Smooth muscle cell (in vitro differentiated cells): Measurements from ENCODE around the gene DNM2. TPM values are rescaled to one million over a fixed set of nuclear protein-coding genes. Genes with fewer than 3 reads are reported as not detected.

ENCODE experiments used
- DNase-seq: peaks from one replicate; lab custom pipeline; 2025; ENCODE audit not compliant: unreplicated experiment; lab: John Stamatoyannopoulos, UW
- H2AFZ ChIP-seq: fragments of 200-600 bp; sonication (generic); 2 replicates; pipeline ENCODE4 v1.6.0; 2016; ENCODE audit warnings: antibody characterized with exemption, low read depth, mild to moderate bottlenecking
- H3F3A ChIP-seq: fragments of 200-600 bp; sonication (generic); 2 replicates; pipeline ENCODE4 v1.6.0; 2017; ENCODE audit warnings: antibody characterized with exemption, low read depth
- H3K27ac ChIP-seq: fragments of 200-600 bp; sonication (generic); 2 replicates; pipeline ENCODE4 v1.5.1; 2016; ENCODE audit warnings: low read depth, mild to moderate bottlenecking
- H3K27me3 ChIP-seq: fragments of 200-600 bp; sonication (generic); 2 replicates; pipeline ENCODE4 v1.6.1; 2016; ENCODE audit warnings: low read depth, mild to moderate bottlenecking
- H3K36me3 ChIP-seq: fragments of 200-600 bp; sonication (generic); 2 replicates; pipeline ENCODE4 v1.5.1; 2016; ENCODE audit warnings: low read depth
- H3K4me1 ChIP-seq: fragments of 200-600 bp; sonication (generic); 2 replicates; pipeline ENCODE4 v1.5.1; 2016; ENCODE audit warnings: low read depth
- H3K4me2 ChIP-seq: fragments of 200-600 bp; sonication (generic); 2 replicates; pipeline ENCODE4 v1.6.0; 2016; ENCODE audit warnings: mild to moderate bottlenecking
- H3K4me3 ChIP-seq: fragments of 200-600 bp; sonication (generic); 2 replicates; pipeline ENCODE4 v1.5.1; 2016; ENCODE audit warnings: mild to moderate bottlenecking
- H3K79me2 ChIP-seq: fragments of 200-600 bp; sonication (generic); 2 replicates; pipeline ENCODE4 v1.6.0; 2016; ENCODE audit warnings: low read depth, mild to moderate bottlenecking
- H3K9ac ChIP-seq: fragments of 200-600 bp; sonication (generic); 2 replicates; pipeline ENCODE4 v1.6.0; 2016; ENCODE audit warnings: low read depth
- H3K9me3 ChIP-seq: fragments of 200-600 bp; sonication (generic); replicated peaks from 2 replicates; pipeline ENCODE4 v1.5.1; 2016; ENCODE audit warnings: low read depth
- H4K20me1 ChIP-seq: fragments of 200-600 bp; sonication (generic); 2 replicates; pipeline ENCODE4 v1.6.0; 2016; ENCODE audit warnings: low read depth
- CTCF ChIP-seq: fragments of 200-600 bp; sonication (generic); IDR thresholded peaks from 2 replicates; pipeline ENCODE4 v1.5.1; 2017; ENCODE audit warnings: borderline replicate concordance, mild to moderate bottlenecking, antibody characterized with exemption; ENCODE audit not compliant: insufficient read depth, poor library complexity, severe bottlenecking
- WGBS: methylation state at CpG from one replicate; pipeline ENCODE4 v1.1.7; 2016; ENCODE audit warnings: low lambda C conversion rate; 5-methylcytosine and 5-hydroxymethylcytosine counted together
- polyA plus RNA-seq: library from polyadenylated mRNA; unstranded; fragments of >200 nt; fragmentation: Nextera tagmentation; extraction: Ambion mirVana; gene quantifications from 2 replicates; pipeline ENCODE4 v1.2.1, GENCODE V29; 2016
- total RNA-seq: library from RNA; depleted of rRNA; stranded (reverse); fragments of >200 nt; gene quantifications from 2 replicates; pipeline ENCODE4 v1.2.3, GENCODE V29; 2014

Gene DNM2
- total and polyA plus RNA-seq, 2 experiments from 2014 or later, result 65.1 to 93.2 TPM

- no peak for TF ChIP-seq CTCF
- no peaks in the 10 kb centered on the region for H4K20me1 ChIP-seq
- no peak overlapping the region for H3K4me3 ChIP-seq
- H3K9me3 ChIP-seq, result no peaks in the 10 kb centered on the region
- no peak overlapping the region for H2AFZ ChIP-seq
- H3K79me2 ChIP-seq, result no peaks in the 10 kb centered on the region
- no peak overlapping the region for H3K27ac ChIP-seq
- no peaks in the 10 kb centered on the region for H3K4me1 ChIP-seq
- H3K36me3 ChIP-seq, result no peaks in the 10 kb centered on the region
- no peaks in the 10 kb centered on the region for H3F3A ChIP-seq
- H3K27me3 ChIP-seq, result no peaks in the 10 kb centered on the region
- no peak overlapping the region for H3K4me2 ChIP-seq
- no peak for DNase-seq
- 97% methylated on average over 9 of the region's 9 CpGs for WGBS
- H3K9ac ChIP-seq, result no peak overlapping the region
Observed at GRCh38 chr19:10803252-10803651, 85.4 kb downstream of the DNM2 start.

GRCh38 chr19:10805065-10805757, 87.3 kb downstream of the DNM2 start:
- H3K9me3 ChIP-seq, result no peaks in the 10 kb centered on the region
- no peaks in the 10 kb centered on the region for H3K27me3 ChIP-seq
- 97% methylated on average over 11 of the region's 11 CpGs for WGBS
- DNase-seq, result no peak
- no peaks in the 10 kb centered on the region for H3K79me2 ChIP-seq
- no peaks in the 10 kb centered on the region for H3K36me3 ChIP-seq
- H3K4me3 ChIP-seq, result no peak overlapping the region
- no peak overlapping the region for H2AFZ ChIP-seq
- no peak overlapping the region for H3K4me2 ChIP-seq
- H4K20me1 ChIP-seq, result no peaks in the 10 kb centered on the region
- no peak overlapping the region for H3K9ac ChIP-seq
- H3F3A ChIP-seq, result peaks cover 5% of the 10 kb centered on the region
- no peak for TF ChIP-seq CTCF
- H3K27ac ChIP-seq, result no peak overlapping the region
- H3K4me1 ChIP-seq, result no peaks in the 10 kb centered on the region

GRCh38 chr19:10805758-10806247, 87.9 kb downstream of the DNM2 start:
- Histone ChIP-seq H3K36me3 (no peaks in the 10 kb centered on the region), H3F3A (peaks cover 5% of the 10 kb centered on the region), H2AFZ (no peak overlapping the region), H3K27ac (no peak overlapping the region), H3K4me3 (no peak overlapping the region), H3K9ac (no peak overlapping the region), H3K4me1 (no peaks in the 10 kb centered on the region), H4K20me1 (no peaks in the 10 kb centered on the region), H3K4me2 (no peak overlapping the region), H3K27me3 (no peaks in the 10 kb centered on the region), H3K79me2 (no peaks in the 10 kb centered on the region), H3K9me3 (no peaks in the 10 kb centered on the region)
- TF ChIP-seq CTCF, result no peak
- WGBS, result 91% methylated on average over 11 of the region's 11 CpGs
- no peak for DNase-seq

- Histone ChIP-seq H3K4me3 (no peak overlapping the region), H3K79me2 (no peaks in the 10 kb centered on the region), H4K20me1 (peaks cover 4% of the 10 kb centered on the region), H3K36me3 (no peaks in the 10 kb centered on the region), H3K4me2 (no peak overlapping the region), H3K27me3 (no peaks in the 10 kb centered on the region), H3K9ac (no peak overlapping the region), H3K27ac (peak overlapping the region; percentile 19), H3K4me1 (peaks cover 3% of the 10 kb centered on the region), H2AFZ (no peak overlapping the region), H3K9me3 (no peaks in the 10 kb centered on the region), H3F3A (peaks cover 12% of the 10 kb centered on the region)
- 94% methylated on average over 10 of the region's 10 CpGs for WGBS
- no peak for TF ChIP-seq CTCF
- DNase-seq, result no peak
Observed at GRCh38 chr19:10808937-10809649, 91.2 kb downstream of the DNM2 start.
